HG03558 (cell line): ENCODE data around the gene AFF3.

Experiments
- ATAC-seq: cut with Tn5 transposase; IDR thresholded peaks from one replicate; pipeline ENCODE4 v1.9.1; 2021; ENCODE audit warnings: moderate number of reproducible peaks; ENCODE audit not compliant: unreplicated experiment; ENCODE audit errors: extremely low read depth

The AFF3 gene

DNA sequence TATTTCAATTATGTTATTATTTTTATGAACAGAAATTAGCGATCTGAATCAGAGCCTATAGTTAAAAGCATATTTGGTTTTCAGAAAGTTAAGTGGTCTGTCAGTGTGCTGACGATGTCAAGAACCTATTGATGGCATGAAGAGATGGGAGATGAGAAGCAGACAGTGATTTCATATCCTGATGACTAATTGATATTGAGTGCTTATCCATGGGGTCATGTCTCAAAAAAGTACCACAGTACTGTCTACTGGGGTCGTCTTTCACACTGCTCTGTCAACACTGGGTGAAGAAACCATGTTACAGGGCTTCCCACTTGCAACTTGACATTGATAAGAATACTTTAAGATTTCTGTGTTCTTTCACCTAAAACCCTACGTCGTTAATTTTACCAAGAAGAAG, 297.1 kb downstream of the AFF3 start:
- no peak for ATAC-seq

- no peak for ATAC-seq
Observed at GRCh38 chr2:99842451-99842850, 299.9 kb downstream of the AFF3 start.

GRCh38 chr2:99841749-99842148, 300.6 kb downstream of the AFF3 start:
- no peak for ATAC-seq

DNA sequence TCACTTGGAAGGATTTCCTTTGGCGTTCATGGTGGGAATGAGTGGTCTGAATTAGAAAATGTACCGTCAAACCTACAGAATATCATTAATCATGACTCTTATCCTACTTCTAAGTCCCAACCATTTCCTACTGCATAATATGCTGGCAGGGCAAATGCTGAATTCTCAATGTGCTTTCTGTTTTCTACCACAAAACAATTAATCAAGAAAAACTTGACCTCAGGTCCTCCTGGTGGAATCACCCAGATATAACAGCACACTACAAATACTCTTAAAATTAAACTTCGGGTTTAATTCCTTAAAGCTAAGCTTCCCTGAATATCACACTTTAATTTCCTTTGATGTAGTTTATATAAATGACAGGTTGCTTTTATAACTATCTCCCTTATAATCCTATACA, 301.6 kb downstream of the AFF3 start:
- no peak for ATAC-seq

DNA sequence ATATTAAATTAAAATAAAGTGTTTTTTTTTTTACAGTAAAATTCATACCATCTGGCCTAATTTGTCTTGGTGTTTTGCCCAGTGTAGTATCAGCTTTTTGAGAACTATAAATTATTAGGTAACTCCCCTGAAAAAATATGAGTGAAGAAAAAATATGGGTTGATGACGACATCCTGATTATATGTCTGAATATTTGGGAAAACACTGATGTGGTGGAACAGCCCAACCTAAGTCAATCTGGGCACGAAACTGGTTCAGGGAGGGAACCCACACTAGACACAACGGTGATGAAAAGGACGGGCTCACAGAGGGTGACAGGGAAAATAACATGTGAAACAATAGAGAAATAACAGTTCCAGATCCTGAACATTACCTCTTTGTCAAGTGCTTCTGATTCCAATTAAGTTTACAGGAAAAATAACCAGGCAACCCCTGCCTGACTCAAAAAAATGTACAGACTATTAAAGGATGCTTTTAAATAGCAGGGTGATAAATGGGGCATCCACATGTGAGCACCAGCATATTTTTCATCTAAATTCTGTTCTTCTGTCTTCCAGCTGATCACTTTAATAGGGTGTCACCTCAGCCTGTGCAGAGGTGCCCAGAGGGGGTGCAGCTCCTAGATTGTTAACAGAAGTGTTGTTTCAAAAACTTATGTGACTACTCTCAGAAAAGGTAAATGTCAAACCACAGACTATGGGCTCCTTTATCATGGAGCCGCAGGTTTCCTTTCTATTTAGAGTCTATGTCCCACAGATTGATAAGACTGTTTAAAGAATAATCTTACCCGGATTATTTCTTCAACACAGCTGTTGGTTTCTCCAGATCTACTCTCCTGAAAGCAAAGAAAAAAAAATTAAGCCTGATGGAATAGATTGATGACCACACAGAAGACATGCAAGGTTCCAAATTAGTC, 305.4 kb downstream of the AFF3 start:
- ATAC-seq: no peak

GRCh38 chr2:99834426-99834825, 308.0 kb downstream of the AFF3 start:
- no peak for ATAC-seq

- ATAC-seq: no peak
Observed at GRCh38 chr2:99833586-99834201, 308.7 kb downstream of the AFF3 start.

DNA sequence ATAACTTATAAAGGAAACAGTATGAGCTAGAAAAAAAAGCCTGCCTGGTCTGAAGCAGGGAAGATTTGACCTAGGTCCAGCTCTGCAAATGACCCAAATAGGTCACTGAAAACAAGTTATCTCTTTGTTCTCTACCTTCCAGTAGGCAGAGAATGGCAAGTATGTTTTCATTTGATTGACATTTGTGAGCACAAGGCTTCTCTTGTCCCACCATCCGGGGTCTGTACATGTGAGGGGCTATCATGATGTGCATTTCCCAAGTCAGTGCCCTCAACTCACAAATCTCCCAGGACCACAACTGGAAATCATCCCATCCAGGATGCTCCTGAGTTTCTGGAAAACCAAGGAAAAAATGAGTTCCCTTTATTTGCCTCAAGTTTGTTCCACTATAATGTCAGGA, 309.5 kb downstream of the AFF3 start:
- no peak for ATAC-seq

- no peak for ATAC-seq
Observed at GRCh38 chr2:99831772-99832171, 310.6 kb downstream of the AFF3 start.

DNA sequence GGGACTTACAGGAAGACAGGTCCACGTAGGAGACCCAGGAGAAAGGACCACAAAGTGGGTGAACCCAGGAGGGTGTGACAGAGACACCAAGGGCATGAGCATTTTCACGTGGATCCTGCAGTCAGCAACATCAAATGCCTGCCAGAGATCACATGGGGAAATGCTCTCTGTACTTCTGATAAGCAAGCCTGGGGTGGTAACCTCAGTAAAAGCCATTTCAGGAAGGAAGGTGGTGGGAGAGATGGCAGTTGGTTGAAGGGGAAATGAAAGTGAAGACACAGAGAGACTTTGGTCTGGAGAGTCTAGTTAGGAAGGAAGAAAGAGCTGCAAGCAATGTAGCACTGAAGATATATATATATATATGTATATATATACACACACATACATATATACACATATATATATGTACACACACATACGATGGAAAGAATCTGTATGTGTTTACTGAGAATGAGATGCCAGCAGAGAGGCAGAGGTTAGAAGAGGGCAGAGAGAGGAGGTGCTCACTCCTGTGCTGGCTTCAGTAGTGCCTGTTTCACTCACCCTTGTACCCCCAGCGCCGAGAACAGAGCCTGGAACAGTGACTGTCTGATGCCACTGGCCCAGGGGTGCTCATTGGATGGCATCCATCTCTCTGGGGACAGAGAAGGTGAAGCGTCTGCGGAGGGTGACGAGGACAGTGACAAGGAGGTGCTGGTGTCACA, 314.9 kb downstream of the AFF3 start:
- no peak for ATAC-seq

GRCh38 chr2:99825630-99826029, 316.8 kb downstream of the AFF3 start:
- ATAC-seq: no peak

DNA sequence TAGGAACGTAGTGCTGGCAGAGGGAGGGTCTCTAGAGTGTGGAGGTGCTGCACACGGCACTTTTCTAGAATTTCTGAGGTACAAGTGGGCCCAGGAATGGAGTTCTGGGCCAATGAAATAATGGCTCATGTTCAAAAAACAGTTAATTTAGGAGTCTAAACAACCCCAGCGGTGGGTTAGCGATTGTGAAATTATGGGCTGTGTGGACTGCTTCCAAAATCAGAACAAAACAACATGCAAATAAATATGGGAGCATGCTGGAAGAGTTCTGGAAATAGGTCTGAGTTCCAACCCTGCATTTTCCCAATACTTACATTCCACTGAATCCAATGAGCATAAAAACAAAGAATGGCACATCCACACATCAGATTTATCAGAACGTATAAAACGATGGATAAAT, 317.6 kb downstream of the AFF3 start:
- no peak for ATAC-seq

DNA sequence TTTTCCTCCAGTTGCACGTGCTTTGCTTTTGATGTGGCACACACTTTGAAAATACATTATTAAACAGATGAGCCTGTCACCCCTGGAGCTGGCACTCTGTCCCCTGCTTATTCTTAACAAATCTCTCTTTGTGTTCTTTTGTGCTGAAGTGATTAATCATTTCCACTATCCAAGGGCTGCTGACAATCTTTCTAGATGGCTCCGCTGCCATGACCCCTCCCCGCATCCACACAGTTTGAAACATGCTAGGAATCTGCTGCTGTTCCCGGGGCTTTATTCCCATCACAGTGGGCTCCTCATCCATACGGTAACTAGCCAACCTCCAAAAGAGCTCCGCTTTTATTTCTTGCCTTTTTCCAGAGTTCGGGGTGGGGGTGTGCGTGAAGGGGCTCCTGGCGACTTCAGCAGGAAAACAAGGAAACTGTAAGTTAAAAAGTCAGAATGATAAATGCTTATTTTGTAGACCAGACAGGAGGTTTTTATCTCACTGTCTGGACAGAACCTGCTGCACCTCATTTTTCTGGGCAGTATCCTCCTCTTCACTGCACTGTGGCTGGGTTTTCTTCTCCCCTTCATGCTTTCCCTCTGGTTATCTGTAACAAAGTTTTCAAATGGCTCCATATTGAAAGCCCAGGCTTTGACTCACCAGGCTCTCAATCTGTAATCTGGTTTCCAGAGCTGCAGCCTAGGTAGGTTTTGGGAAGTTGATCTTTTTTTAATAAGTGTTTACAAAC, 319.7 kb downstream of the AFF3 start:
- no peak for ATAC-seq

GRCh38 chr2:99821984-99822383, 320.4 kb downstream of the AFF3 start:
- ATAC-seq: no peak

GRCh38 chr2:99821572-99821971, 320.8 kb downstream of the AFF3 start:
- no peak for ATAC-seq

- ATAC-seq: no peak
Observed at GRCh38 chr2:99821039-99821438, 321.4 kb downstream of the AFF3 start.

DNA sequence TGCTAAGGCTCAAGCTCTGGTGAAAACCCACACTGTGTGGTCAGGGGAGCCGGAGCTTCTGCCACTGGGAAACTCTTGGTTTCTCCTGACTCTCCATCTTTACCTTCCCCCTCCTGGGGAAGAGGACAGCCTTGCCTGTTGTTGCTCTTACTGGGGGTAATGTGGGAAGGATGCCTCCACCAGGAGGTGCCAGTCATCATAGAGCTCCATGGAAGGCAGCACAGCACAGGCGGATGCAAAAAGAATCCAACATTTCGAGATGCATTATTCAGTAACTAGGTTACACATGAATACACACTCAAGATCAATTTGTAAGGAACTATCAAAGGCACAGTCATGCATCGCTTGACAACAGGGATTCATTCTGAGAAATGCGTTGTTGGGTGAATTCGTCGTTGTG, 322.6 kb downstream of the AFF3 start:
- no peak for ATAC-seq

DNA sequence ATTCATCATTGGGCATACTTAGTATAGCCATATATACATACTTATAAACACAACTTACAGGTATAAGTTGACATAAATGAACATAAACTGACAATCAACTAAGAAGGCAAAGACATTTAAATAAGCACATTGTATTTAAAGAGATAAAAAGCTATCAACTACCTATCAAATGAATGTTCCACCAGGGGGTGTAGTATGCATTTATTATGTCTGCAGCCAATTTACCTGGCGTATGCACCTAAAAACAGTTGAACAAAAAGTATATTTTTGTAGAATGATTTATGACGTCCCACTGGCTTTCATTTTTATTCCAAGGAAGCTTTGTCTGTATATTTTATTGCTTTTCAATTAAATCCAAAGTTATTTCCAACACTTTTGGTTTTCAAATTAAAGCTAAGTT, 323.5 kb downstream of the AFF3 start:
- ATAC-seq: no peak

DNA sequence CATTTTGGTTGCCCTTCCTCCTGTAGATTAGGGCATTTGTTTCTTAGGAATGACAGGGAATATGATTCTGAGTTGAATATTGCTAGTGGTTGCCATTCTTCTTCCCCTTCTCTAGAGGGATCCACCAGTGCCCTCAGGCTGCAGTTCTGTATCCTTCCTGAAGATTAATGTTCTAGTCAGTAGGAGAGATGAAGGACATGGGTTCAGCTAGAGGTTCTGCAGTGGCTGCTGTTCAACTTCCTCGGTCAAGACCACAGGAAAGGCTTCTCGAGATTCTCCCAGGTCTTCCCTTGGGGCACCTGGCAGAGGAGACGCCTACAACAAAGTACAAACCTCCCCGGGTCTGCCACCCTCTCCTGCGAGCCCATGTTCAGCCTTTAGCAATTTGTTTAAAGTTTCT, 325.5 kb downstream of the AFF3 start:
- ATAC-seq: no peak

DNA sequence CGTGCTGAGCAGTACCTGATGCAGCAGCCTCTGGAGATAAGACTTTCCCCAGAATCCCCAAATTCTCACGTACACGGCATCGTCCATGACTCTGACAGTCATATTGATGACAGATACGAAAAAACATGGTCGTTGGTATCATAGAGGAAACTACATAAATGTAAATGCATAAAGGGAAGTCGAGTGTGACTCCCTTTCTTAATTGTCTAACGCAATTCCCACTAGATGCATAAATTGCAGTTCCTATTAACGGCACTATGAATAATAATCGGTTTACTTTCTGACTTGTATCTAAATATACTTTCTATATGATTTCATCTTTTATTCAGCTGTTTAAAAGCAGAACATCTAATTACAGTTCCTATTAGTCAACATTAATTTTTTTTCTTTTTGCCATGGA, 330.0 kb downstream of the AFF3 start:
- ATAC-seq: no peak

DNA sequence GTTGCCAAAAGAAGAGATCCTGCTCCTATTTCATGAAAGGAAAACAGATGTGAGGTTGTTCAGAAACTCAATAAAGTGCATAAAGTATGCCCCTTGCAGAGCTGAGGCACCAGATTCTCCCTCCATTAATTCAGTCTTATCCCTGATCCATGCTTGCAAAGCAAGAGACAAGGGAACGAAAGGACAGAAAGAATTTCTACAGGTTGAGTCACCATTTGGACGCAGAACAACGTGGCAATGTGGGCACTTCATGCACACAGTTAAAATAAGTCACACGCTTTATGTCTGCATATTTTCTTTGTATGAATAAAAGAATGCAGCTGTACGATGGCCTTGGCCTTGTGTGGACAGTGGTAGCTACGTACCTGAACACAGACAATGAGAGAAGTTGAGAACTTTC, 330.8 kb downstream of the AFF3 start:
- no peak for ATAC-seq
